Uterus (tissue), 2 donors: Measurements from ENCODE around the gene CEACAM3.
A peak's percentile ranks its signal among the peaks of the same experiment; 100 is the strongest.

Experiments used
- POLR2A ChIP-seq, 2 donors: fragments of 450-650 bp; IDR thresholded peaks; one replicate each; pipeline ENCODE4 v1.6.1; 2016; ENCODE audit warnings: antibody characterized with exemption in 2 of 2, mild to moderate bottlenecking in 1 of 2, moderate library complexity in 1 of 2
- TF ChIP-seq, protein P1 (sequence below), 4 experiments: fragments of 200-600 bp in 2 of 4; fragments of 450-650 bp in 2 of 4; sonication (generic) in 2 of 4; IDR thresholded peaks; one replicate each; pipeline ENCODE4 v1.5.1; 2016 to 2019; ENCODE audit warnings: antibody characterized with exemption in 4 of 4, mild to moderate bottlenecking in 2 of 4, moderate library complexity in 1 of 4

DNA sequence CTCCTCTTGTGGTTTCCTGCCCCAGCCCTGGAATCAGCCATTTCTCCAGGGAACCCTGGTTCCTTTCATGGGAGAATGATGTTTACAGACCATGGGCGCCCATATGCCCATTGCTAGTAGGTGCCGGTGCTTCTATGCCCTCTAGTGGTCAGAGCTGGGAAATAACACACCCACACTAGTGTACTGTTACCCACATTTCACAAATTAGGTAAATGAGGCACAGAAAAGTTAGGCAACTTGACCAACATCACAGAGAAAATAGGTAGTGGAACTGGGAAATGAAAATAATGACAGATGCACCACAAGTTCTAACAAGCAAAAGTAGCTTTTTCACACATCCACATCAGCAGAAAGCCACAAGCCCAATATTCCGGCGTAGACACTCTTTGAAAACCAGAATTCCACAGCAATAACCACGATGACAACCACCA, 1.3 kb upstream of the CEACAM3 start:
- TF ChIP-seq POLR2A (IDR thresholded peaks at IDR 0.05), result no peak
- TF ChIP-seq, protein P1, sequence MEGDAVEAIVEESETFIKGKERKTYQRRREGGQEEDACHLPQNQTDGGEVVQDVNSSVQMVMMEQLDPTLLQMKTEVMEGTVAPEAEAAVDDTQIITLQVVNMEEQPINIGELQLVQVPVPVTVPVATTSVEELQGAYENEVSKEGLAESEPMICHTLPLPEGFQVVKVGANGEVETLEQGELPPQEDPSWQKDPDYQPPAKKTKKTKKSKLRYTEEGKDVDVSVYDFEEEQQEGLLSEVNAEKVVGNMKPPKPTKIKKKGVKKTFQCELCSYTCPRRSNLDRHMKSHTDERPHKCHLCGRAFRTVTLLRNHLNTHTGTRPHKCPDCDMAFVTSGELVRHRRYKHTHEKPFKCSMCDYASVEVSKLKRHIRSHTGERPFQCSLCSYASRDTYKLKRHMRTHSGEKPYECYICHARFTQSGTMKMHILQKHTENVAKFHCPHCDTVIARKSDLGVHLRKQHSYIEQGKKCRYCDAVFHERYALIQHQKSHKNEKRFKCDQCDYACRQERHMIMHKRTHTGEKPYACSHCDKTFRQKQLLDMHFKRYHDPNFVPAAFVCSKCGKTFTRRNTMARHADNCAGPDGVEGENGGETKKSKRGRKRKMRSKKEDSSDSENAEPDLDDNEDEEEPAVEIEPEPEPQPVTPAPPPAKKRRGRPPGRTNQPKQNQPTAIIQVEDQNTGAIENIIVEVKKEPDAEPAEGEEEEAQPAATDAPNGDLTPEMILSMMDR (IDR thresholded peaks at IDR 0.05), result peak; percentile 14 to 54 (median 40)
